Stimulated activated naive CD4-positive, alpha-beta T cell treated with Interleukin-2 at 50 U/mL for 16 hours (primary cell): Measurements from ENCODE around the gene MUC15.

ENCODE experiments used
- DNase-seq: peaks from one replicate; lab custom pipeline; 2025; lab: John Stamatoyannopoulos, UW

The MUC15 gene

GRCh38 chr11:26573896-26574295 lies 1.8 kb upstream of the MUC15 start:
- no peak for DNase-seq

GRCh38 chr11:26572770-26573402 lies 823 bp upstream of the MUC15 start:
- DNase-seq, result no peak

- DNase-seq, result no peak
Observed at GRCh38 chr11:26569646-26570045, 2.4 kb downstream of the MUC15 start.

- DNase-seq, result no peak
Observed at GRCh38 chr11:26558190-26558589, 13.9 kb downstream of the MUC15 start.

GRCh38 chr11:26557666-26558065 lies 14.4 kb downstream of the MUC15 start:
- DNase-seq, result no peak

GRCh38 chr11:26556582-26556981 lies 15.5 kb downstream of the MUC15 start:
- no peak for DNase-seq

- no peak for DNase-seq
Observed at GRCh38 chr11:26554455-26554854, 17.6 kb downstream of the MUC15 start.

- no peak for DNase-seq
Observed at GRCh38 chr11:26553182-26553581, 18.9 kb downstream of the MUC15 start.

GRCh38 chr11:26551186-26551801 lies 20.8 kb downstream of the MUC15 start:
- DNase-seq, result no peak

- no peak for DNase-seq
Observed at GRCh38 chr11:26550022-26550421, 22.0 kb downstream of the MUC15 start.

- no peak for DNase-seq
Observed at GRCh38 chr11:26549176-26549575, 22.9 kb downstream of the MUC15 start.

GRCh38 chr11:26541870-26542269 lies 30.2 kb downstream of the MUC15 start:
- DNase-seq, result no peak

GRCh38 chr11:26539517-26539916 lies 32.5 kb downstream of the MUC15 start:
- no peak for DNase-seq

GRCh38 chr11:26537341-26537740 lies 34.7 kb downstream of the MUC15 start:
- no peak for DNase-seq

GRCh38 chr11:26527685-26528084 lies 44.4 kb downstream of the MUC15 start:
- DNase-seq, result no peak

GRCh38 chr11:26522912-26523610 lies 49.0 kb downstream of the MUC15 start:
- no peak for DNase-seq

- DNase-seq, result no peak
Observed at GRCh38 chr11:26519469-26519868, 52.6 kb downstream of the MUC15 start.

- no peak for DNase-seq
Observed at GRCh38 chr11:26512196-26512595, 59.9 kb downstream of the MUC15 start.

GRCh38 chr11:26510756-26511155 lies 61.3 kb downstream of the MUC15 start:
- no peak for DNase-seq

GRCh38 chr11:26510164-26510563 lies 61.9 kb downstream of the MUC15 start:
- DNase-seq, result no peak
